Gastrocnemius medialis (tissue), 4 donors: ENCODE results near the gene ALDH3A1. TPM values are rescaled to one million over a fixed set of nuclear protein-coding genes. Genes with fewer than 3 reads are reported as not detected.

Source experiments
- ATAC-seq, 2 donors: fragments of 150-250 bp; one replicate each; pipeline ENCODE4 v1.9.1; 2016
- DNase-seq, 2 donors: peaks; one replicate each; pipeline ENCODE4 v3.0.0-alpha.2; 2019
- H3K27ac ChIP-seq, 4 donors: fragments of 200-600 bp; sonication (generic); 1 replicate in 1 of 4; 2 replicates in 3 of 4; pipeline ENCODE4 v1.5.1; 2016 to 2018; ENCODE audit warnings: mild to moderate bottlenecking in 2 of 4, moderate library complexity in 1 of 4
- H3K27me3 ChIP-seq, 3 donors: fragments of 200-600 bp; sonication (generic) in 2 of 3; 1 replicate in 1 of 3; 2 replicates in 2 of 3; pipeline versions ENCODE4 v1.5.1 to v1.6.0; 2016 to 2019; ENCODE audit warnings: mild to moderate bottlenecking in 1 of 3, moderate library complexity in 1 of 3
- H3K36me3 ChIP-seq, 2 donors: fragments of 200-600 bp; sonication (generic) in 1 of 2; one replicate each; pipeline ENCODE4 v1.5.1; 2017 to 2018
- H3K4me1 ChIP-seq, 2 donors: fragments of 200-600 bp; sonication (generic) in 1 of 2; one replicate each; pipeline ENCODE4 v1.5.1; 2016 to 2017; ENCODE audit warnings: mild to moderate bottlenecking in 2 of 2
- H3K4me3 ChIP-seq, 4 donors: fragments of 200-600 bp; sonication (generic) in 3 of 4; 1 replicate in 1 of 4; 2 replicates in 3 of 4; pipeline ENCODE4 v1.5.1; 2016 to 2019; ENCODE audit warnings: mild to moderate bottlenecking in 2 of 4
- H3K9me3 ChIP-seq, 3 donors: fragments of 200-600 bp; sonication (generic) in 2 of 3; 1 replicate in 1 of 3; 2 replicates in 2 of 3; pipeline ENCODE4 v1.5.1; 2016 to 2019
- CTCF ChIP-seq, 5 experiments: fragments of 450-650 bp in 3 of 5; fragments of 200-600 bp in 2 of 5; sonication (generic) in 2 of 5; IDR thresholded peaks in 4 of 5; conservative IDR thresholded peaks in 1 of 5; 1 replicate in 4 of 5; 2 replicates in 1 of 5; pipeline ENCODE4 v1.5.1; 2016 to 2019; ENCODE audit warnings: antibody characterized with exemption in 5 of 5, mild to moderate bottlenecking in 3 of 5, moderate library complexity in 3 of 5
- POLR2A ChIP-seq, 2 donors: fragments of 450-650 bp; IDR thresholded peaks; one replicate each; pipeline ENCODE4 v1.6.1; 2017; ENCODE audit warnings: antibody characterized with exemption in 2 of 2, mild to moderate bottlenecking in 2 of 2, moderate library complexity in 2 of 2
- in situ Hi-C, 4 donors: fragments of 200-750 bp; cut with MboI; loops; one replicate each; pipeline versions ENCODE4 v1.15.0 to v1.8.0; 2017; ENCODE audit warnings: low sequenced_read_pairs in 4 of 4
- intact Hi-C: fragments of 100-400 bp; cut with DNase I; formaldehyde crosslinking; loops from one replicate; pipeline ENCODE4 v1.15.1; 2023; ENCODE audit warnings: low total_unique reads
- total RNA-seq, 4 donors: library from RNA; depleted of rRNA; stranded (reverse); fragments of >200 nt; gene quantifications; one replicate each; pipeline versions ENCODE4 v1.1.0 to v1.2.3, GENCODE V29; 2016

Gene ALDH3A1
- total RNA-seq, 4 donors from 2014 or later = 0.18 to 0.23 TPM; not detected in 2

GRCh38 chr17:19771971-19772630 lies 24.0 kb upstream of the ALDH3A1 start:
- Histone ChIP-seq H3K9me3 (no peaks in the 10 kb centered on the region), H3K27ac (no peak overlapping the region), H3K36me3 (peaks cover 0 to 17% of the 10 kb centered on the region in 2 donors), H3K4me3 (no peak overlapping the region), H3K4me1 (no peaks in the 10 kb centered on the region), H3K27me3 (no peaks in the 10 kb centered on the region)
- in situ Hi-C loops = loop anchor here in 3 of 4 donors (25.0 kb wide), 1 partner anchor 410 kb away; the partner anchor contains the start of gene B9D1 (in 3 of the 3)
- no peak for DNase-seq
- no peak for TF ChIP-seq CTCF (IDR thresholded peaks at IDR 0.05 in 4 of 5, conservative IDR thresholded peaks at IDR 0.05 in 1 of 5)
- intact Hi-C loops = no loop called here
- ATAC-seq = no peak

GRCh38 chr17:19770985-19771735 lies 23.1 kb upstream of the ALDH3A1 start:
- Histone ChIP-seq H3K4me3 (no peak overlapping the region), H3K27me3 (no peaks in the 10 kb centered on the region), H3K9me3 (no peaks in the 10 kb centered on the region), H3K27ac (no peak overlapping the region), H3K36me3 (peaks cover 0 to 7% of the 10 kb centered on the region in 2 donors), H3K4me1 (no peaks in the 10 kb centered on the region)
- DNase-seq (no peak), ATAC-seq (no peak)
- TF ChIP-seq POLR2A (IDR thresholded peaks at IDR 0.05) (no peak), CTCF (IDR thresholded peaks at IDR 0.05 in 4 of 5, conservative IDR thresholded peaks at IDR 0.05 in 1 of 5) (no peak)
- in situ Hi-C loops (loop anchor here in 3 of 4 donors (25.0 kb wide), 1 partner anchor 409 kb away; the partner anchor contains the start of gene B9D1 (in 3 of the 3)), intact Hi-C loops (no loop called here)

DNA sequence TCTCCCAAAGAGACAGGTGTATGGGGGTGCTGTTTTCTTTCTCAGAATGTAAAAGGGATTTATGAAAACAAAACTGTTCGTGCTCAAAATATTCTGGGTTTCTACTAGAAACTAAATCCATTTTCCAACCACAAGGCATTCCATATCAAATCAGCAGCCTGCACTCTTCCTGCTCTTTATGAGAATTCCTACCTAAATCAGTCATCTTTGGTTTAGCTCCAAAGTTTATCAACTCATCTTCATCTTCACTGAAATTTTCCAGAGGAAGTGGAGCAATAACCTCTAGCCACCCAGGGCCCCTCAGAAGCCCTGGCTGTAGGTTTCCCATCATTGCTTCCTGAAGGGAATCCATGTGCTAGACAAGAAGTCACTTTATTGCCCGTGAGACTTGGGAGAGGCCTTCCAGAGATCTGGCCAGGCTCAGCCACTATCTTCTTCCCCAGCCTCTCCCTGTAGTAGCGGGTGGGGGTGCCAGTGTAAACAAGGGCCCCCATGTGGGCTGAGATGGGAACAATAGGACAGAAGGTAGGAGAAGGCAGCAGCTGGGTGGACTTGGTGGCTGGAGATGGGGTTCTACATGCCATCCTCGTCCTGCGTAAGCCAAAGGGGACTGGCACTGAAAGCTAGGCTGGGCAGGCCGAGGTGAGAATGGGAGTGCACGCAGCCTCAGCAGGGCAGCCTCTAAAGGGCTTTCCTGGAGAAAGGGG lies 22.0 kb upstream of the ALDH3A1 start:
- DNase-seq (no peak), ATAC-seq (no peak)
- Histone ChIP-seq H3K4me3 (no peak overlapping the region), H3K27ac (no peak overlapping the region), H3K27me3 (no peaks in the 10 kb centered on the region), H3K9me3 (no peaks in the 10 kb centered on the region), H3K4me1 (no peaks in the 10 kb centered on the region), H3K36me3 (no peaks in the 10 kb centered on the region)
- TF ChIP-seq POLR2A (IDR thresholded peaks at IDR 0.05) = no peak
- TF ChIP-seq CTCF (IDR thresholded peaks at IDR 0.05 in 4 of 5, conservative IDR thresholded peaks at IDR 0.05 in 1 of 5) = no peak
- intact Hi-C loops (no loop called here), in situ Hi-C loops (loop anchor here (5.0 to 25.0 kb wide), 4 partner anchors 125 to 408 kb away; partner anchors contain the start of genes B9D1 (in 4 of the 4) and ALDH3A2 (in 1 of the 4))

- no peak overlapping the region for H3K4me3 ChIP-seq
- H3K4me1 ChIP-seq = no peaks in the 10 kb centered on the region
- H3K27me3 ChIP-seq = no peaks in the 10 kb centered on the region
- in situ Hi-C loops = loop anchor here (5.0 to 25.0 kb wide), 4 partner anchors 123 to 406 kb away; partner anchors contain the start of genes B9D1 (in 4 of the 4) and ALDH3A2 (in 1 of the 4)
- DNase-seq (no peak), ATAC-seq (no peak)
- no peaks in the 10 kb centered on the region for H3K9me3 ChIP-seq
- no peak for TF ChIP-seq CTCF (IDR thresholded peaks at IDR 0.05 in 4 of 5, conservative IDR thresholded peaks at IDR 0.05 in 1 of 5)
- no peak for TF ChIP-seq POLR2A (IDR thresholded peaks at IDR 0.05)
- intact Hi-C loops = no loop called here
- no peak overlapping the region for H3K27ac ChIP-seq
- no peaks in the 10 kb centered on the region for H3K36me3 ChIP-seq
Measured at GRCh38 chr17:19768046-19768782, 20.1 kb upstream of the ALDH3A1 start.
